Thymus (tissue), 11 donors: Measurements from ENCODE around the gene CFAP90. TPM values are rescaled to one million over a fixed set of nuclear protein-coding genes. Genes with fewer than 3 reads are reported as not detected.

Source experiments
- DNase-seq, 9 donors: peaks; one replicate each; pipeline ENCODE4 v3.0.0-alpha.2; 2013; ENCODE audit warnings: low spot score in 9 of 9, low read depth in 6 of 9, missing footprints in 1 of 9
- H3K27ac ChIP-seq, 2 donors: one replicate each; pipeline ENCODE4 v1.5.1; 2013; ENCODE audit warnings: control low read depth in 1 of 2, low read depth in 1 of 2, low read length in 1 of 2, mild to moderate bottlenecking in 1 of 2, moderate library complexity in 1 of 2
- H3K27me3 ChIP-seq, 2 donors: one replicate each; pipeline ENCODE4 v1.5.1; 2013; ENCODE audit warnings: low read length in 1 of 2; ENCODE audit not compliant: control insufficient read depth in 2 of 2, insufficient read depth in 1 of 2
- H3K36me3 ChIP-seq, 2 donors: one replicate each; pipeline ENCODE4 v1.5.1; 2013; ENCODE audit warnings: low read length in 1 of 2, mild to moderate bottlenecking in 1 of 2, moderate library complexity in 1 of 2; ENCODE audit not compliant: control insufficient read depth in 2 of 2, insufficient read depth in 2 of 2
- H3K4me1 ChIP-seq, 2 donors: one replicate each; pipeline ENCODE4 v1.5.1; 2013; ENCODE audit warnings: low read length in 2 of 2; ENCODE audit not compliant: control insufficient read depth in 2 of 2, insufficient read depth in 2 of 2
- H3K4me3 ChIP-seq, 2 donors: one replicate each; pipeline ENCODE4 v1.5.1; 2013; ENCODE audit warnings: low read length in 2 of 2, control low read depth in 1 of 2, mild to moderate bottlenecking in 1 of 2
- H3K9me3 ChIP-seq, 2 donors: one replicate each; pipeline ENCODE4 v1.5.1; 2013; ENCODE audit warnings: low read length in 1 of 2, mild to moderate bottlenecking in 1 of 2; ENCODE audit not compliant: control insufficient read depth in 2 of 2, insufficient read depth in 1 of 2
- WGBS: extraction: QIAGEN DNeasy Blood & Tissue Kit; methylation state at CpG from one replicate; pipeline ENCODE4 v1.1.7; 2013; 5-methylcytosine and 5-hydroxymethylcytosine counted together
- polyA plus RNA-seq: library from polyadenylated mRNA; stranded (reverse); fragments of 200-250 nt; gene quantifications from one replicate; pipeline ENCODE4 v1.2.3, GENCODE V29; 2013
- total RNA-seq: library from RNA; stranded (reverse); fragments of 120-200 nt; gene quantifications from one replicate; pipeline ENCODE4 v1.2.4, GENCODE V29; 2013
- donor health status: healthy.

CFAP90 gene
- total and polyA plus RNA-seq, 2 donors, result 0.76 to 1.2 TPM

DNA sequence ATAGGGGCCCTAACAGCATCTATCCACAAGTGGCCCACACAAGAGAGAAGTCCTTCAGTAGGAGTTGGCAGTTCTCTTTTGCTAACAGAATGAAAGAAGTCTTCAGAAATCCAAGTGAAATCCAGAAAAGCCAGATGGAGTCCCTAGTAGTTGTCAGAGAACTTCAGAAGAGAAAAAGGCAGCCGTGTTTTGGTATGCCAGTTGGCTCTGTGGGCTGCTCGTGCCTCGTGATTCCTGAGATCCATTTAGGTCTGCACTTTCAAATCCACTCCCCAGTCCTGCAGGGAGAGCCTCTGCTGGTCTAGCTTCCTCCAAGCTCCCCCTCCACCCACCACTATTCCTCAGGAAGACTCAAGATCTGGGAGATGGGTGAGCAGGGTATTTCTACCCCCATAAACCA is 69.0 kb downstream of the CFAP90 start:
- H3K4me3 ChIP-seq, result no peak overlapping the region
- H3K4me1 ChIP-seq, result no peaks in the 10 kb centered on the region
- 49% methylated on average over 3 of the region's 3 CpGs for WGBS
- DNase-seq, result no peak
- H3K27ac ChIP-seq, result no peak overlapping the region
- peaks cover 0 to 2% of the 10 kb centered on the region in 2 donors for H3K27me3 ChIP-seq
- H3K9me3 ChIP-seq, result no peaks in the 10 kb centered on the region
- no peaks in the 10 kb centered on the region for H3K36me3 ChIP-seq

Other genes starting within 250 kb of the CFAP90 start
- 14.4 TPM for gene FASTKD3, start 17.9 kb upstream of the CFAP90 start, total RNA-seq
- 26.7 TPM for gene FASTKD3, start 17.9 kb upstream of the CFAP90 start, polyA plus RNA-seq
- 26.8 TPM for gene MTRR, start 18.0 kb upstream of the CFAP90 start, total RNA-seq
- 30.0 TPM for gene MTRR, start 18.0 kb upstream of the CFAP90 start, polyA plus RNA-seq